GM19397 (cell line): ENCODE data around the gene ANKRD33B.
"Not testable (repeated sequence)": the region's sequence is repeated elsewhere in the genome, so short reads cannot be mapped to it uniquely, and the experiment has no call there.

Experiments used
- ATAC-seq: cut with Tn5 transposase; IDR thresholded peaks from one replicate; pipeline ENCODE4 v1.9.1; 2021; ENCODE audit warnings: mild to moderate bottlenecking, moderate library complexity; ENCODE audit not compliant: unreplicated experiment

The ANKRD33B gene

GRCh38 chr5:10536931-10537579, 26.8 kb upstream of the ANKRD33B start:
- ATAC-seq, result no peak

GRCh38 chr5:10537624-10538023, 26.2 kb upstream of the ANKRD33B start:
- no peak for ATAC-seq

GRCh38 chr5:10538103-10538788, 25.6 kb upstream of the ANKRD33B start:
- ATAC-seq, result no peak

- no peak for ATAC-seq
Observed at GRCh38 chr5:10538789-10539686, 24.8 kb upstream of the ANKRD33B start.

GRCh38 chr5:10539687-10539998, 24.2 kb upstream of the ANKRD33B start:
- no peak for ATAC-seq

GRCh38 chr5:10540036-10540544, 23.8 kb upstream of the ANKRD33B start:
- no peak for ATAC-seq

- no peak for ATAC-seq
Observed at GRCh38 chr5:10540951-10541646, 22.8 kb upstream of the ANKRD33B start.

- ATAC-seq, result no peak
Observed at GRCh38 chr5:10542055-10542550, 21.8 kb upstream of the ANKRD33B start.

- no peak for ATAC-seq
Observed at GRCh38 chr5:10543585-10544040, 20.3 kb upstream of the ANKRD33B start.

GRCh38 chr5:10545084-10545483, 18.8 kb upstream of the ANKRD33B start:
- no peak for ATAC-seq

GRCh38 chr5:10546186-10546585, 17.7 kb upstream of the ANKRD33B start:
- no peak for ATAC-seq

GRCh38 chr5:10548418-10549122, 15.3 kb upstream of the ANKRD33B start:
- ATAC-seq, result no peak

GRCh38 chr5:10549123-10549514, 14.8 kb upstream of the ANKRD33B start:
- ATAC-seq, result not testable (repeated sequence)

GRCh38 chr5:10550222-10550995, 13.5 kb upstream of the ANKRD33B start:
- no peak for ATAC-seq

GRCh38 chr5:10551782-10552138, 12.1 kb upstream of the ANKRD33B start:
- ATAC-seq, result no peak

- ATAC-seq, result peak; percentile 50
Observed at GRCh38 chr5:10552183-10553143, 11.4 kb upstream of the ANKRD33B start.

GRCh38 chr5:10553476-10553875, 10.4 kb upstream of the ANKRD33B start:
- no peak for ATAC-seq

GRCh38 chr5:10555277-10555684, 8.6 kb upstream of the ANKRD33B start:
- ATAC-seq, result no peak
